Loucy (cell line): ENCODE results near the gene ALKBH5.

Experiments
- H2AFZ ChIP-seq: fragments of 200-600 bp; sonication (generic); 2 replicates; pipeline ENCODE4 v1.6.0; 2016; ENCODE audit warnings: antibody characterized with exemption, mild to moderate bottlenecking, low read length, moderate library complexity
- H3F3A ChIP-seq: fragments of 200-600 bp; 2 replicates; pipeline ENCODE4 v1.6.0; 2016; ENCODE audit warnings: antibody characterized with exemption, low read depth, mild to moderate bottlenecking
- H3K27me3 ChIP-seq: fragments of 200-600 bp; sonication (generic); 2 replicates; pipeline ENCODE4 v1.6.1; 2014; ENCODE audit warnings: low read length, mild to moderate bottlenecking; ENCODE audit not compliant: insufficient read depth, poor library complexity, severe bottlenecking
- H3K36me3 ChIP-seq: fragments of 200-600 bp; sonication (generic); 2 replicates; pipeline ENCODE4 v1.6.1; 2016; ENCODE audit warnings: low read length; ENCODE audit not compliant: insufficient read depth
- H3K4me1 ChIP-seq: fragments of 200-600 bp; sonication (generic); 2 replicates; pipeline ENCODE4 v1.5.1; 2014; ENCODE audit warnings: low read length, mild to moderate bottlenecking; ENCODE audit not compliant: insufficient read depth, poor library complexity, severe bottlenecking
- H3K4me2 ChIP-seq: fragments of 200-600 bp; sonication (generic); 2 replicates; pipeline ENCODE4 v1.6.0; 2014; ENCODE audit warnings: antibody characterized with exemption, low read length, low read depth, mild to moderate bottlenecking; ENCODE audit not compliant: poor library complexity, severe bottlenecking
- H3K4me3 ChIP-seq: fragments of 200-600 bp; sonication (generic); 2 replicates; pipeline ENCODE4 v1.5.1; 2014; ENCODE audit warnings: low read length, mild to moderate bottlenecking, mixed read lengths; ENCODE audit not compliant: poor library complexity, severe bottlenecking
- H3K79me2 ChIP-seq: fragments of 200-600 bp; sonication (generic); 2 replicates; pipeline ENCODE4 v1.6.1; 2014; ENCODE audit warnings: low read length; ENCODE audit not compliant: insufficient read depth
- H3K9ac ChIP-seq: fragments of 200-600 bp; sonication (generic); 2 replicates; pipeline ENCODE4 v1.6.0; 2014; ENCODE audit warnings: mild to moderate bottlenecking, low read depth, low read length, moderate library complexity; ENCODE audit not compliant: poor library complexity, severe bottlenecking
- H3K9me2 ChIP-seq: fragments of 200-600 bp; sonication (generic); replicated peaks from 2 replicates; pipeline ENCODE4 v1.6.1; 2016; ENCODE audit warnings: low read depth, low read length, mixed read lengths
- H3K9me3 ChIP-seq: fragments of 200-600 bp; sonication (generic); 2 replicates; pipeline ENCODE4 v1.6.1; 2014; ENCODE audit warnings: mild to moderate bottlenecking, antibody characterized with exemption, low read length, low read depth; ENCODE audit not compliant: insufficient read depth
- H4K20me1 ChIP-seq: fragments of 200-600 bp; sonication (generic); 2 replicates; pipeline ENCODE4 v1.6.0; 2014; ENCODE audit warnings: antibody characterized with exemption, low read length, mild to moderate bottlenecking; ENCODE audit not compliant: insufficient read depth, poor library complexity, severe bottlenecking
- CTCF ChIP-seq: fragments of 200-600 bp; sonication (generic); conservative IDR thresholded peaks from 2 replicates; pipeline ENCODE4 v1.5.1; 2014; ENCODE audit warnings: mild to moderate bottlenecking, antibody characterized with exemption, low read length
- EZH2phosphoT487 ChIP-seq: fragments of 200-600 bp; IDR thresholded peaks from 2 replicates; pipeline ENCODE4 v1.6.1; 2018; ENCODE audit warnings: antibody characterized with exemption, mild to moderate bottlenecking, moderate library complexity, borderline replicate concordance

Gene ALKBH5

GRCh38 chr17:18156171-18156975 lies 27.3 kb upstream of the ALKBH5 start:
- H3K4me1 ChIP-seq = no peaks in the 10 kb centered on the region
- TF ChIP-seq CTCF (peak; percentile 55), EZH2phosphoT487 (no peak)
- H3K9me3 ChIP-seq = no peaks in the 10 kb centered on the region
- H2AFZ ChIP-seq = peak overlapping the region; percentile 8; the same call in 1 of the 2 replicates
- H3K9ac ChIP-seq = no peak overlapping the region
- H3K79me2 ChIP-seq = no peaks in the 10 kb centered on the region
- no peaks in the 10 kb centered on the region for H3K9me2 ChIP-seq
- no peaks in the 10 kb centered on the region for H3F3A ChIP-seq
- H3K27me3 ChIP-seq = no peaks in the 10 kb centered on the region
- H3K4me3 ChIP-seq = no peak overlapping the region
- no peaks in the 10 kb centered on the region for H3K36me3 ChIP-seq
- no peaks in the 10 kb centered on the region for H4K20me1 ChIP-seq
- no peak overlapping the region for H3K4me2 ChIP-seq

- TF ChIP-seq EZH2phosphoT487 (no peak), CTCF (no peak)
- Histone ChIP-seq H3F3A (no peaks in the 10 kb centered on the region), H3K4me2 (no peak overlapping the region), H3K4me3 (no peak overlapping the region), H3K9ac (no peak overlapping the region), H3K36me3 (no peaks in the 10 kb centered on the region), H3K9me3 (no peaks in the 10 kb centered on the region), H2AFZ (peak overlapping the region; percentile 8; the same call in 1 of the 2 replicates), H3K9me2 (no peaks in the 10 kb centered on the region), H4K20me1 (no peaks in the 10 kb centered on the region), H3K4me1 (no peaks in the 10 kb centered on the region), H3K79me2 (no peaks in the 10 kb centered on the region), H3K27me3 (no peaks in the 10 kb centered on the region)
These were observed 26.7 kb upstream of the ALKBH5 start for GRCh38 chr17:18156976-18157280.

GRCh38 chr17:18157354-18157985 lies 26.2 kb upstream of the ALKBH5 start:
- no peaks in the 10 kb centered on the region for H3K9me3 ChIP-seq

More at GRCh38 chr17:18157354-18157985, 26.2 kb upstream of the ALKBH5 start:
- Histone ChIP-seq H3K79me2 (no peaks in the 10 kb centered on the region), H3F3A (no peaks in the 10 kb centered on the region), H3K4me3 (no peak overlapping the region), H4K20me1 (no peaks in the 10 kb centered on the region), H3K9ac (no peak overlapping the region), H2AFZ (no peak overlapping the region), H3K9me2 (no peaks in the 10 kb centered on the region), H3K4me1 (no peaks in the 10 kb centered on the region), H3K36me3 (no peaks in the 10 kb centered on the region), H3K4me2 (no peak overlapping the region), H3K27me3 (no peaks in the 10 kb centered on the region)
- TF ChIP-seq EZH2phosphoT487 (no peak), CTCF (no peak)
